ENCODE results near the gene NFKBIB.

NFKBIB gene

GRCh38 chr19:38921420-38922274 is 21.9 kb downstream of the NFKBIB start:
- Histone ChIP-seq H3K9me2 (replicated peaks; ENCODE audit: insufficient read depth, low read length) (no peaks in the 10 kb centered on the region), H3K27ac (ENCODE audit: low read length) (no peak overlapping the region), H4K20me1 (ENCODE audit: insufficient read depth, low read length) (no peaks in the 10 kb centered on the region), H3K9ac (ENCODE audit: low read length) (no peak overlapping the region), H3K9me3 (replicated peaks; ENCODE audit: insufficient read depth, low read length) (no peaks in the 10 kb centered on the region), H3K4me3 (ENCODE audit: low read length) (no peak overlapping the region), H2AFZ (ENCODE audit: low read length) (no peak overlapping the region), H3K36me3 (replicated peaks; ENCODE audit: insufficient read depth, low read length) (no peaks in the 10 kb centered on the region), H3K79me2 (ENCODE audit: low read length) (no peaks in the 10 kb centered on the region), H3K4me2 (ENCODE audit: low read depth, low read length) (no peak overlapping the region), H3K4me1 (ENCODE audit: low read length) (no peaks in the 10 kb centered on the region), H3K27me3 (replicated peaks; ENCODE audit: insufficient read depth, low read length) (no peaks in the 10 kb centered on the region), H3F3A (ENCODE audit: insufficient read depth, low read length) (no peaks in the 10 kb centered on the region)
- TF ChIP-seq EZH2phosphoT487 (IDR thresholded peaks at IDR 0.05; ENCODE audit: low read length) = no peak
- TF ChIP-seq, protein P1, sequence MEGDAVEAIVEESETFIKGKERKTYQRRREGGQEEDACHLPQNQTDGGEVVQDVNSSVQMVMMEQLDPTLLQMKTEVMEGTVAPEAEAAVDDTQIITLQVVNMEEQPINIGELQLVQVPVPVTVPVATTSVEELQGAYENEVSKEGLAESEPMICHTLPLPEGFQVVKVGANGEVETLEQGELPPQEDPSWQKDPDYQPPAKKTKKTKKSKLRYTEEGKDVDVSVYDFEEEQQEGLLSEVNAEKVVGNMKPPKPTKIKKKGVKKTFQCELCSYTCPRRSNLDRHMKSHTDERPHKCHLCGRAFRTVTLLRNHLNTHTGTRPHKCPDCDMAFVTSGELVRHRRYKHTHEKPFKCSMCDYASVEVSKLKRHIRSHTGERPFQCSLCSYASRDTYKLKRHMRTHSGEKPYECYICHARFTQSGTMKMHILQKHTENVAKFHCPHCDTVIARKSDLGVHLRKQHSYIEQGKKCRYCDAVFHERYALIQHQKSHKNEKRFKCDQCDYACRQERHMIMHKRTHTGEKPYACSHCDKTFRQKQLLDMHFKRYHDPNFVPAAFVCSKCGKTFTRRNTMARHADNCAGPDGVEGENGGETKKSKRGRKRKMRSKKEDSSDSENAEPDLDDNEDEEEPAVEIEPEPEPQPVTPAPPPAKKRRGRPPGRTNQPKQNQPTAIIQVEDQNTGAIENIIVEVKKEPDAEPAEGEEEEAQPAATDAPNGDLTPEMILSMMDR (IDR thresholded peaks at IDR 0.05; ENCODE audit: low read length) = no peak
- no peak for TF ChIP-seq EZH2 (optimal IDR thresholded peaks at IDR 0.05; ENCODE audit: low read depth, low read length)
- DNase-seq = no peak

- Histone ChIP-seq H3K27ac (ENCODE audit: low read length) (no peak overlapping the region), H3K9ac (ENCODE audit: low read length) (no peak overlapping the region), H3K36me3 (replicated peaks; ENCODE audit: insufficient read depth, low read length) (no peaks in the 10 kb centered on the region)
Measured at GRCh38 chr19:38922482-38922881, 22.7 kb downstream of the NFKBIB start.

GRCh38 chr19:38924388-38924787 is 24.6 kb downstream of the NFKBIB start:
- Histone ChIP-seq H3K9me2 (replicated peaks; ENCODE audit: insufficient read depth, low read length) (no peaks in the 10 kb centered on the region), H3K4me1 (ENCODE audit: low read length) (0 out of 2 replicates have a peak, but pooled peaks cover 1% of the 10 kb centered on the region), H2AFZ (ENCODE audit: low read length) (no peak overlapping the region), H3K79me2 (ENCODE audit: low read length) (peaks cover 5% of the 10 kb centered on the region), H3K27me3 (replicated peaks; ENCODE audit: insufficient read depth, low read length) (no peaks in the 10 kb centered on the region), H3K9me3 (replicated peaks; ENCODE audit: insufficient read depth, low read length) (no peaks in the 10 kb centered on the region), H3K4me3 (ENCODE audit: low read length) (no peak overlapping the region), H3K36me3 (replicated peaks; ENCODE audit: insufficient read depth, low read length) (no peaks in the 10 kb centered on the region), H3K4me2 (ENCODE audit: low read depth, low read length) (no peak overlapping the region), H4K20me1 (ENCODE audit: insufficient read depth, low read length) (no peaks in the 10 kb centered on the region), H3K27ac (ENCODE audit: low read length) (no peak overlapping the region), H3K9ac (ENCODE audit: low read length) (no peak overlapping the region), H3F3A (ENCODE audit: insufficient read depth, low read length) (no peaks in the 10 kb centered on the region)
- TF ChIP-seq, protein P1 (IDR thresholded peaks at IDR 0.05; ENCODE audit: low read length) = no peak
- TF ChIP-seq EZH2 (optimal IDR thresholded peaks at IDR 0.05; ENCODE audit: low read depth, low read length) = no peak
- TF ChIP-seq EZH2phosphoT487 (IDR thresholded peaks at IDR 0.05; ENCODE audit: low read length) = no peak
- DNase-seq = no peak

More at GRCh38 chr19:38922482-38922881, 22.7 kb downstream of the NFKBIB start:
- H3K4me1 ChIP-seq (ENCODE audit: low read length) = no peaks in the 10 kb centered on the region
- no peak overlapping the region for H2AFZ ChIP-seq (ENCODE audit: low read length)
- no peak for DNase-seq
- H3K9me2 ChIP-seq (replicated peaks; ENCODE audit: insufficient read depth, low read length) = no peaks in the 10 kb centered on the region
- TF ChIP-seq, protein P1 (IDR thresholded peaks at IDR 0.05; ENCODE audit: low read length) = no peak
- no peak for TF ChIP-seq EZH2 (optimal IDR thresholded peaks at IDR 0.05; ENCODE audit: low read depth, low read length)
- TF ChIP-seq EZH2phosphoT487 (IDR thresholded peaks at IDR 0.05; ENCODE audit: low read length) = no peak
- no peaks in the 10 kb centered on the region for H3K79me2 ChIP-seq (ENCODE audit: low read length)
- H3K27me3 ChIP-seq (replicated peaks; ENCODE audit: insufficient read depth, low read length) = no peaks in the 10 kb centered on the region
- no peaks in the 10 kb centered on the region for H3K9me3 ChIP-seq (replicated peaks; ENCODE audit: insufficient read depth, low read length)
- H3K4me3 ChIP-seq (ENCODE audit: low read length) = no peak overlapping the region
- no peak overlapping the region for H3K4me2 ChIP-seq (ENCODE audit: low read depth, low read length)
- no peaks in the 10 kb centered on the region for H3F3A ChIP-seq (ENCODE audit: insufficient read depth, low read length)
- H4K20me1 ChIP-seq (ENCODE audit: insufficient read depth, low read length) = no peaks in the 10 kb centered on the region
